LNCaP clone FGC (cell line): ENCODE data around the gene ADORA3.

ENCODE experiments used
- DNase-seq: peaks from one replicate; pipeline ENCODE4 v3.0.0-alpha.2; 2011; ENCODE audit warnings: low read depth
- H3K4me3 ChIP-seq: 2 replicates; pipeline ENCODE4 v1.5.1; 2011; ENCODE audit warnings: mild to moderate bottlenecking, low read depth, low read length, control low read depth
- CTCF ChIP-seq: IDR thresholded peaks from 2 replicates; pipeline ENCODE4 v1.5.1; 2012; ENCODE audit warnings: mild to moderate bottlenecking; ENCODE audit not compliant: control insufficient read depth, insufficient read depth; ENCODE audit errors: extremely low read depth

ADORA3 gene

GRCh38 chr1:111497592-111497991 lies 5.8 kb downstream of the ADORA3 start:
- no peak for TF ChIP-seq CTCF
- DNase-seq: no peak
- no peak overlapping the region for H3K4me3 ChIP-seq

GRCh38 chr1:111496398-111496797 lies 7.0 kb downstream of the ADORA3 start:
- TF ChIP-seq CTCF: no peak
- no peak overlapping the region for H3K4me3 ChIP-seq
- DNase-seq: no peak

DNA sequence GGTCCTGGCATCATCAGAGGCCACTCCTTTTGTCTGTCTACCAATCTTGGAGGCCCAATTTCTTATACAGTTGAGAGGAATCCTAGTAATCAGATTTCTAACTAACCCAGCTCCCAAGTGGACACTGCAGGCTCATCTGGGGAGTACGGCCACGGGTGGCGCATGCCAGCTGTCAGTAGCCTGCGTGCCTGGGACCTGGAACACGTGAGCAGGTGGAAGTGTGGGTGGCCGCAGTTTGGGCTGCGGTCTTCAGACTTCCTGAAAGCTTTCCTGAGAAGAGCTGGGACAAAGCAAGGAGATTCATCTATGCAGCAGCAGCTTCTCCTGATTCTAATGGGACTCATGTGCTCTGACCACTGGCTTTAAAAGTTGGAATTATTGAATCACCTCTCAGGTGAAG lies 12.4 kb downstream of the ADORA3 start:
- no peak for DNase-seq

DNA sequence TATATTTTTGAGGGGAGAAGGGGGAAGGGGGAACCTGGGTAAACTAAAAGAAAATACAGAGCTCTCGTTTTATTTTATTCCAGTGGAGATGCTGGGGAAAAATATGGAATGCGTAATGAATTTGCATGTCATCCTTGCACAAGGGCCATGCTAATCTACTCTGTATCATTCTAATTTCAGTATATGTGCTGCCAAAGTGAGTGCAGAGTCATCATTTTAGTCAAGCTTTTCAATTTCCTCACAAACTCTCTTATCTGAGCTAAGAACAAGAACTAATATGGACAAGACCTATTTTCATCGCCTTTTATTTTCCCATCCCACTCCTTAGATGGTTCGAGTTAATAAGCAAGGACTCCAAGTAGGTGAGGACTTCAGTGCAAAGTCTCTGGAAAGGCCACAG lies 13.2 kb downstream of the ADORA3 start:
- DNase-seq: no peak
- TF ChIP-seq CTCF: no peak
- H3K4me3 ChIP-seq: no peak overlapping the region

More for the DNA sequence above, 12.4 kb downstream of the ADORA3 start:
- no peak for TF ChIP-seq CTCF
- H3K4me3 ChIP-seq: no peak overlapping the region

GRCh38 chr1:111489604-111490003 lies 13.8 kb downstream of the ADORA3 start:
- no peak for DNase-seq
- no peak overlapping the region for H3K4me3 ChIP-seq
- TF ChIP-seq CTCF: no peak

GRCh38 chr1:111488669-111489068 lies 14.8 kb downstream of the ADORA3 start:
- no peak for DNase-seq
- H3K4me3 ChIP-seq: no peak overlapping the region
- TF ChIP-seq CTCF: no peak

GRCh38 chr1:111487133-111487532 lies 16.3 kb downstream of the ADORA3 start:
- TF ChIP-seq CTCF: no peak
- no peak for DNase-seq
- no peak overlapping the region for H3K4me3 ChIP-seq
